Endothelial cell of umbilical vein (primary cell): ENCODE results near the gene PTPMT1. TPM values are rescaled to one million over a fixed set of nuclear protein-coding genes. Genes with fewer than 3 reads are reported as not detected.

Experiments used
- BruUV-seq: library from RNA; stranded (reverse); fragments of 400-500 nt; replicated peaks from 2 replicates; lab custom pipeline; 2021; lab: Mats Ljungman, UMichigan
- CTCF ChIA-PET: fragments of 300-600, 350-600 bp; sonication (Branson Sonifier 250); formaldehyde crosslinking; loops from one replicate; lab custom pipeline; 2021; ENCODE audit warnings: antibody characterized with exemption, inconsistent platforms; lab: Charles Lee
- POLR2A ChIA-PET: fragments of 300-600, 350-600 bp; sonication (Branson Sonifier 250); formaldehyde crosslinking; loops from one replicate; lab custom pipeline; 2021; ENCODE audit warnings: antibody characterized with exemption, inconsistent platforms; lab: Charles Lee
- DNase-seq: peaks from one replicate; pipeline ENCODE4 v3.0.0-alpha.2; 2011; ENCODE audit warnings: low read depth, low spot score
- FAIRE-seq: peaks from 2 replicates; lab custom pipeline; 2011; peaks lifted over from hg19 to GRCh38; lab: Jason Lieb, UNC
- H2AFZ ChIP-seq: 2 replicates; pipeline ENCODE4 v1.6.0; 2012; ENCODE audit warnings: low read depth, low read length, control low read depth, inconsistent platforms
- H3K27ac ChIP-seq: 2 replicates; pipeline ENCODE4 v1.5.1; 2011; ENCODE audit warnings: low read depth, mild to moderate bottlenecking, control low read depth, low read length, moderate library complexity; ENCODE audit not compliant: insufficient read depth
- H3K27me3 ChIP-seq, 2 experiments: 2 replicates each; pipeline versions ENCODE4 v1.6.0 to v1.6.1; 2011; ENCODE audit warnings: low read length in 2 of 2, mixed read lengths in 1 of 2; ENCODE audit not compliant: control insufficient read depth in 2 of 2, insufficient read depth in 2 of 2
- H3K36me3 ChIP-seq, 2 experiments: 2 replicates in 1 of 2; 3 replicates in 1 of 2; pipeline ENCODE4 v1.5.1; 2011; ENCODE audit warnings: low read length in 2 of 2, mild to moderate bottlenecking in 1 of 2, moderate library complexity in 1 of 2; ENCODE audit not compliant: control insufficient read depth in 2 of 2, insufficient read depth in 2 of 2; ENCODE audit errors: extremely low read depth in 1 of 2
- H3K4me1 ChIP-seq: 3 replicates; pipeline ENCODE4 v1.5.1; 2011; ENCODE audit warnings: mild to moderate bottlenecking, low read length; ENCODE audit not compliant: control insufficient read depth, insufficient read depth; ENCODE audit errors: extremely low read depth
- H3K4me2 ChIP-seq: 2 replicates; pipeline ENCODE4 v1.6.1; 2011; ENCODE audit warnings: low read length, control low read depth, mixed read lengths; ENCODE audit not compliant: insufficient read depth
- H3K4me3 ChIP-seq, 3 experiments: fragments of 200-600 bp in 1 of 3; sonication (generic), shearing (Covaris generic) in 1 of 3; replicated peaks in 1 of 3; 2 replicates each; pipeline ENCODE4 v1.5.1; 2011 to 2016; ENCODE audit warnings: control low read depth in 3 of 3, low read length in 3 of 3, mild to moderate bottlenecking in 2 of 3, inconsistent platforms in 1 of 3, low read depth in 1 of 3, moderate library complexity in 1 of 3; ENCODE audit not compliant: insufficient read depth in 1 of 3
- H3K79me2 ChIP-seq: 2 replicates; pipeline ENCODE4 v1.6.0; 2012; ENCODE audit warnings: low read length, inconsistent platforms; ENCODE audit not compliant: control insufficient read depth, insufficient read depth
- H3K9ac ChIP-seq: replicated peaks from 2 replicates; pipeline ENCODE3; 2011; ENCODE audit warnings: low read length, control low read depth; ENCODE audit not compliant: insufficient read depth; ENCODE audit errors: extremely low read depth
- H3K9me1 ChIP-seq: replicated peaks from 3 replicates; pipeline ENCODE4 v1.6.0; 2011; ENCODE audit warnings: mild to moderate bottlenecking, low read length; ENCODE audit not compliant: control insufficient read depth, insufficient read depth; ENCODE audit errors: extremely low read depth
- H3K9me3 ChIP-seq: replicated peaks from 2 replicates; pipeline ENCODE4 v1.5.1; 2012; ENCODE audit warnings: low read length, inconsistent platforms; ENCODE audit not compliant: control insufficient read depth, insufficient read depth
- H4K20me1 ChIP-seq: replicated peaks from 2 replicates; pipeline ENCODE3; 2011; ENCODE audit warnings: mild to moderate bottlenecking, low read length; ENCODE audit not compliant: control insufficient read depth, insufficient read depth; ENCODE audit errors: extremely low read depth
- EZH2 ChIP-seq: IDR thresholded peaks from 2 replicates; pipeline ENCODE4 v1.6.1; 2012; ENCODE audit warnings: borderline replicate concordance, low read depth, mild to moderate bottlenecking, moderate library complexity, low read length, inconsistent platforms; ENCODE audit not compliant: severe bottlenecking
- FOS ChIP-seq: IDR thresholded peaks from 2 replicates; pipeline ENCODE4 v1.6.1; 2011; ENCODE audit warnings: mild to moderate bottlenecking, low read length, moderate library complexity, borderline replicate concordance; ENCODE audit not compliant: insufficient read depth
- GATA2 ChIP-seq: IDR thresholded peaks from 2 replicates; pipeline ENCODE4 v1.7.0; 2011; ENCODE audit warnings: low read depth, mild to moderate bottlenecking, moderate library complexity, mixed read lengths, low read length; ENCODE audit not compliant: insufficient read length, insufficient read depth
- JUN ChIP-seq: IDR thresholded peaks from 2 replicates; pipeline ENCODE4 v1.6.1; 2011; ENCODE audit warnings: borderline replicate concordance, low read depth; ENCODE audit not compliant: insufficient read length, insufficient read depth
- MYC ChIP-seq: IDR thresholded peaks from one replicate; pipeline ENCODE4 v1.6.1; 2011; ENCODE audit warnings: mild to moderate bottlenecking, low read depth, low read length
- POLR2A ChIP-seq: IDR thresholded peaks from 2 replicates; pipeline ENCODE4 v1.6.1; 2012; ENCODE audit warnings: low read depth, mild to moderate bottlenecking, control low read depth, low read length
- POLR2AphosphoS5 ChIP-seq: IDR thresholded peaks from 2 replicates; pipeline ENCODE4 v1.6.1; 2012; ENCODE audit warnings: low read depth, mild to moderate bottlenecking, control low read depth, low read length, moderate library complexity; ENCODE audit not compliant: insufficient read depth
- dilution Hi-C: fragments of 300-500 bp; cut with MboI; formaldehyde crosslinking; loops from one replicate; pipeline ENCODE4 v1.15.0; 2019; ENCODE audit warnings: low sequenced_read_pairs; ENCODE audit not compliant: extremely low pct_ligation_motif_present
- intact Hi-C: fragments of 100-400 bp; cut with micrococcal nuclease; formaldehyde crosslinking; loops from one replicate; pipeline ENCODE4 v1.10.0; 2022
- polyA plus RNA-seq, 4 experiments: library from polyadenylated mRNA; depleted of rRNA in 3 of 4; stranded (reverse) in 3 of 4; unstranded in 1 of 4; fragments of >200 nt; gene quantifications; 2 replicates each; pipeline versions ENCODE4 v1.2.1 to v1.2.3, GENCODE V29; 2011 to 2012; ENCODE audit warnings: missing spikeins in 1 of 4
- total RNA-seq: library from RNA; stranded (reverse); gene quantifications from 2 replicates; pipeline ENCODE4 v1.2.3, GENCODE V29; 2021
- TF ChIP-seq, protein P1 (sequence below): IDR thresholded peaks from 2 replicates; pipeline ENCODE4 v1.6.1; 2011; ENCODE audit not compliant: insufficient read depth, insufficient read length
- TF ChIP-seq, protein P2 (sequence below), 2 donors: IDR thresholded peaks; 1 replicate in 1 of 2; 2 replicates in 1 of 2; pipeline ENCODE4 v1.5.1; 2011; ENCODE audit warnings: low read length in 2 of 2, mild to moderate bottlenecking in 2 of 2, moderate library complexity in 2 of 2, control low read depth in 1 of 2, inconsistent platforms in 1 of 2, low read depth in 1 of 2; ENCODE audit not compliant: insufficient read depth in 1 of 2; ENCODE audit errors: extremely low read depth in 1 of 2

The PTPMT1 gene
- total and polyA plus RNA-seq, 2 donors (not counting 3 experiments of a cell fraction or from before 2014, with no cell fraction given), result 44.6 to 83.1 TPM

- H3K79me2 ChIP-seq, result no peaks in the 10 kb centered on the region
- POLR2A ChIA-PET, result no interaction called here
- H4K20me1 ChIP-seq, result no peaks in the 10 kb centered on the region
- no peaks in the 10 kb centered on the region for H3K9me3 ChIP-seq
- no peak for TF ChIP-seq EZH2
- no peak for TF ChIP-seq GATA2
- TF ChIP-seq POLR2A, result no peak
- no TSS peak for BruUV-seq
- H3K27me3 ChIP-seq, result peaks cover 0 to 3% of the 10 kb centered on the region in 2 experiments
- H3K9ac ChIP-seq, result no peak overlapping the region
- dilution Hi-C loops, result no loop called here
- FAIRE-seq (no peak), DNase-seq (no peak)
- CTCF ChIA-PET, result no interaction called here
- H3K36me3 ChIP-seq, result no peaks in the 10 kb centered on the region
- H3K27ac ChIP-seq, result no peak overlapping the region
- intact Hi-C loops, result no loop called here
- no peak overlapping the region for H3K4me2 ChIP-seq
- no peaks in the 10 kb centered on the region for H3K4me1 ChIP-seq
- H3K4me3 ChIP-seq, result no peak overlapping the region
- H3K9me1 ChIP-seq, result no peaks in the 10 kb centered on the region
- no peak overlapping the region for H2AFZ ChIP-seq
Measured at GRCh38 chr11:47609675-47610074, 44.3 kb downstream of the PTPMT1 start.

DNA sequence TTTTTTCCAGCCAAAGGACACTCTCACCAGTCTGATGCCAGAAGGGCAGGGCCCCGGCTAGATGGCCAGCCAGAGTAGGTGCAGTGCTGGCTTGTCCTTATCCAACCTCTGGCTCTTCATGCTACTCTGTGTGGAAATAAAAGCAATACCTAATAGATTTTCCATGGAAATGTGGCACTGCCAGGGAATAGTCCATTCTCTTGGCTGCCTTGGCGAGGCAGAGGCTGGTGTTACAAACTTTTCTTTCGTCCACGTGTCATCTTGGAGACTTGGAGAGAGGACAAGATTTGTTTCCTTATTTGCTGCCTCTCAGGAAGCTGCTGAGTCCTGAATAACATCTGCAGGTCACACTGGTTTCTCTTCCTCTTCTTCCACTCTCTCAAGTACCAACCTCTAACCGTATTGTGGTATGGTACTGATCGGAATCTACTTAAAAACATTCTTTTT, 46.0 kb downstream of the PTPMT1 start:
- no peak overlapping the region for H3K4me2 ChIP-seq
- dilution Hi-C loops (no loop called here), intact Hi-C loops (no loop called here)
- no peaks in the 10 kb centered on the region for H3K4me1 ChIP-seq
- H3K9me1 ChIP-seq, result no peaks in the 10 kb centered on the region
- no peak overlapping the region for H3K9ac ChIP-seq
- no peak overlapping the region for H3K4me3 ChIP-seq
- TF ChIP-seq POLR2A, result no peak
- no peak for TF ChIP-seq POLR2AphosphoS5
- TF ChIP-seq, protein P1, sequence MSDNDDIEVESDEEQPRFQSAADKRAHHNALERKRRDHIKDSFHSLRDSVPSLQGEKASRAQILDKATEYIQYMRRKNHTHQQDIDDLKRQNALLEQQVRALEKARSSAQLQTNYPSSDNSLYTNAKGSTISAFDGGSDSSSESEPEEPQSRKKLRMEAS, result no peak
- no peak for TF ChIP-seq JUN
- TF ChIP-seq MYC, result no peak
- no peak for TF ChIP-seq GATA2
- no peak for TF ChIP-seq EZH2
- no peak for TF ChIP-seq FOS
- TF ChIP-seq, protein P2, sequence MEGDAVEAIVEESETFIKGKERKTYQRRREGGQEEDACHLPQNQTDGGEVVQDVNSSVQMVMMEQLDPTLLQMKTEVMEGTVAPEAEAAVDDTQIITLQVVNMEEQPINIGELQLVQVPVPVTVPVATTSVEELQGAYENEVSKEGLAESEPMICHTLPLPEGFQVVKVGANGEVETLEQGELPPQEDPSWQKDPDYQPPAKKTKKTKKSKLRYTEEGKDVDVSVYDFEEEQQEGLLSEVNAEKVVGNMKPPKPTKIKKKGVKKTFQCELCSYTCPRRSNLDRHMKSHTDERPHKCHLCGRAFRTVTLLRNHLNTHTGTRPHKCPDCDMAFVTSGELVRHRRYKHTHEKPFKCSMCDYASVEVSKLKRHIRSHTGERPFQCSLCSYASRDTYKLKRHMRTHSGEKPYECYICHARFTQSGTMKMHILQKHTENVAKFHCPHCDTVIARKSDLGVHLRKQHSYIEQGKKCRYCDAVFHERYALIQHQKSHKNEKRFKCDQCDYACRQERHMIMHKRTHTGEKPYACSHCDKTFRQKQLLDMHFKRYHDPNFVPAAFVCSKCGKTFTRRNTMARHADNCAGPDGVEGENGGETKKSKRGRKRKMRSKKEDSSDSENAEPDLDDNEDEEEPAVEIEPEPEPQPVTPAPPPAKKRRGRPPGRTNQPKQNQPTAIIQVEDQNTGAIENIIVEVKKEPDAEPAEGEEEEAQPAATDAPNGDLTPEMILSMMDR (IDR thresholded peaks at IDR 0.05; ENCODE audit: extremely low read depth in 1 of 2, insufficient read depth in 1 of 2, low read depth in 1 of 2, low read length in 2 of 2), result no peak
- no peaks in the 10 kb centered on the region for H3K9me3 ChIP-seq
- BruUV-seq, result no TSS peak
- FAIRE-seq, result no peak
- no peaks in the 10 kb centered on the region for H4K20me1 ChIP-seq
- no peaks in the 10 kb centered on the region for H3K79me2 ChIP-seq
- H2AFZ ChIP-seq, result no peak overlapping the region
- POLR2A ChIA-PET, result no interaction called here
- CTCF ChIA-PET, result interaction anchor here (1.2 kb wide), 1 partner anchor 15 kb away, joined by 3 read pairs; no protein-coding TSS in a partner anchor
- peaks cover 0 to 3% of the 10 kb centered on the region in 2 experiments for H3K27me3 ChIP-seq
- H3K27ac ChIP-seq, result no peak overlapping the region
- no peak for DNase-seq
- no peaks in the 10 kb centered on the region for H3K36me3 ChIP-seq
